ENCODE data around the gene RFX2.

RFX2 gene

DNA sequence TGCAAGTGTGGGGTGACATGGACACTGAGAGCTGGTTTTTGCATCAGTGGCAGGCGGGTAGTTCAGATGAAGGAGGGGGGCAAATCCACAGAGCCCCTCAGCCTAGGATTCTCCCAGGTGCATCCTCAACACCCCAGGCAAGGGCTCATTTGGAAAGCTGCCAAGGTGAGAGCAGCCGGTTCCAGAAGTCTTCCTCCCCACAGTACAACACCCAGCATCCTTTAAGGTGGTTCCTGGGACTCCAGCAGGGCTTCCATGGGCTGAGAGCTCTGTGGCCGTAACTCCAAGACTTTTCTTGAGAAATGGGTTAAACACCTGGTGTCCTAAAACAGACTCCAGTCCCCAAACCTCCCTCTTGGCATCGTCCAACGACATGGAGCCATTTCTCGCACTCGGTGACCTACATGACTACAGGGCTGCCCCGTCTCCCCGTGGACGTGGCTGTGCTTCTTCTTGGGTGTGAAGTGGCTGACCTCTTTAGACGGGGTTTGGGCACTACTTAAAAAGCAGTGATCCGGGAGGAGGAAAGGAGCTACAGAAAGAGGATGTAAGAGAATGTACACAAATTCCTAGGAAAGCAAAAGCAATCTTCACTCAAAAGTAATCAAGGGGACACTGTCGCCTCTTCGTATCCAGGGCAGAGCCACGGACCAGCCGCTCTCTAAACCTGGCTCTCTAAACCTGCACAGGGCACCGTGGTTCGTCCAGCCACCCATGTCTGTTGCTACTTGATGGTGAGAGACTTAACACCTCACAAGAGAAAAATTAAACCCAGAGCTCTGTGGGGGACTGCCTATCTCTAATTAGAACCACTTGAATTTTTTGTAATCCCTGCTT lies 157.9 kb downstream of the RFX2 start:
- no peak overlapping the region for H3K4me3 ChIP-seq (ENCODE audit: low read length)

DNA sequence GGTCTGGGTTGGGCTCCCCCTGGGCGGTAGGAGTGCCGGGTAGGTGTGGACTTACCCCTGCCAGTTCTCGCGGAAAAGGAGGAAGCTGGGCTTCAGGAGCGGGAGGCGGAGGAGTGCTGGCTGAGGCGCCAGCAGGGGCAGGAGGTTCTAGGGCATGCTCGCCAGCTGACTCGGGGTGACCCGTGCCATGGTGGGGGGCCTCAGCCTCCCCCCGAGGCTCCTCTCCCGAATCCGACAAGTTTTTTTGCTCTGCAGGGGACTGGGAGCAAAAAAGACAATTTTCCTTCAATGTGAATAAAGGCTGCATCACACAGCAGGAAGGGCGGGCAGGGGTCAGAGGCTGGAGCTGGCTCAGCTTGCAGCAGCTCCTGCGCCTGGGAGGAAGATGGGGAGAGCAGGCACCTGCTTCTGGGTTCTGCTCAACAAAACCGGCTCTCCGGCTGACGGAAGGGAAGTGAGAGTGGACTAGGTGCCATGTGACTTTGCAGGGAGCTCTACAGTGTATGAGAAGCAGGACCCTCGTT lies 158.9 kb downstream of the RFX2 start:
- peaks cover 50% of the 10 kb centered on the region for H3K4me1 ChIP-seq (ENCODE audit: control insufficient read depth, low read length)
- H3K9me2 ChIP-seq (replicated peaks; ENCODE audit: control insufficient read depth, low read length): no peaks in the 10 kb centered on the region

More for the DNA sequence above, 157.9 kb downstream of the RFX2 start:
- H3K9me3 ChIP-seq (ENCODE audit: control insufficient read depth, insufficient read depth, low read length): no peaks in the 10 kb centered on the region
- H3K9me2 ChIP-seq (replicated peaks; ENCODE audit: control insufficient read depth, low read length): no peaks in the 10 kb centered on the region
- H3K79me2 ChIP-seq (ENCODE audit: control insufficient read depth, low read length): peaks cover 100% of the 10 kb centered on the region
- H4K20me1 ChIP-seq (ENCODE audit: control insufficient read depth, insufficient read depth, low read depth, low read length): peaks cover 33% of the 10 kb centered on the region
- no peaks in the 10 kb centered on the region for H3F3A ChIP-seq (ENCODE audit: control insufficient read depth, insufficient read depth)
- peaks cover 57% of the 10 kb centered on the region for H3K4me1 ChIP-seq (ENCODE audit: control insufficient read depth, low read length)
- no peaks in the 10 kb centered on the region for H3K27me3 ChIP-seq (ENCODE audit: control insufficient read depth, low read length)
- peaks cover 49% of the 10 kb centered on the region for H3K36me3 ChIP-seq (ENCODE audit: control insufficient read depth, low read length)
- peak overlapping the region; percentile 10; the same call in 1 of the 2 replicates for H3K27ac ChIP-seq (ENCODE audit: low read depth, low read length)
- H3K4me2 ChIP-seq (ENCODE audit: low read length): 0 out of 2 replicates have a peak overlapping the region, but pooled peaks have one; percentile 1
- TF ChIP-seq, protein P1, sequence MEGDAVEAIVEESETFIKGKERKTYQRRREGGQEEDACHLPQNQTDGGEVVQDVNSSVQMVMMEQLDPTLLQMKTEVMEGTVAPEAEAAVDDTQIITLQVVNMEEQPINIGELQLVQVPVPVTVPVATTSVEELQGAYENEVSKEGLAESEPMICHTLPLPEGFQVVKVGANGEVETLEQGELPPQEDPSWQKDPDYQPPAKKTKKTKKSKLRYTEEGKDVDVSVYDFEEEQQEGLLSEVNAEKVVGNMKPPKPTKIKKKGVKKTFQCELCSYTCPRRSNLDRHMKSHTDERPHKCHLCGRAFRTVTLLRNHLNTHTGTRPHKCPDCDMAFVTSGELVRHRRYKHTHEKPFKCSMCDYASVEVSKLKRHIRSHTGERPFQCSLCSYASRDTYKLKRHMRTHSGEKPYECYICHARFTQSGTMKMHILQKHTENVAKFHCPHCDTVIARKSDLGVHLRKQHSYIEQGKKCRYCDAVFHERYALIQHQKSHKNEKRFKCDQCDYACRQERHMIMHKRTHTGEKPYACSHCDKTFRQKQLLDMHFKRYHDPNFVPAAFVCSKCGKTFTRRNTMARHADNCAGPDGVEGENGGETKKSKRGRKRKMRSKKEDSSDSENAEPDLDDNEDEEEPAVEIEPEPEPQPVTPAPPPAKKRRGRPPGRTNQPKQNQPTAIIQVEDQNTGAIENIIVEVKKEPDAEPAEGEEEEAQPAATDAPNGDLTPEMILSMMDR (IDR thresholded peaks at IDR 0.05; ENCODE audit: low read depth, low read length, poor library complexity, severe bottlenecking): no peak
- TF ChIP-seq EZH2phosphoT487 (IDR thresholded peaks at IDR 0.05; ENCODE audit: borderline replicate concordance, low read length): no peak

DNA sequence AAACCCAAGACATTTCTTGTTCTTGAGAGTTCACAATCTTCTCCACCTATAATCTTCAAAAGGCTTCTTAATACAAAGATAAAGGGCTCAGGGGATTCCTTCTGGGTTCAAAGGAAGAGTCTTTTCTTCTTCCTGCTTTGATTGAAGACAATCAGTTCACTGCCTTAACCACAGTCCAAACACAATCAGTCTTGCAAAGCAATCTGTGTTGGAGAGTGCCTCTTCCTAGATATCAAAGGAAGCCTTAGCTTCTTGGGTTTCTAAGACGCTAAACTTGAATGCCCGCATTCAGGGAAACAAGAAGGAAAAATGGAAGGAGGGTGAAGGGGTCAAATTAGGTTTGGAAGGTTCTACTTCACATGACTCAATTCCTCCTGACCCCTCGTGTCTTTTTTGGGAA lies 159.6 kb downstream of the RFX2 start:
- no peaks in the 10 kb centered on the region for H3K27me3 ChIP-seq (ENCODE audit: control insufficient read depth, low read length)
- TF ChIP-seq EZH2phosphoT487 (IDR thresholded peaks at IDR 0.05; ENCODE audit: borderline replicate concordance, low read length): no peak
- TF ChIP-seq, protein P1 (IDR thresholded peaks at IDR 0.05; ENCODE audit: low read depth, low read length, poor library complexity, severe bottlenecking): no peak
- no peak overlapping the region for H3K27ac ChIP-seq (ENCODE audit: low read depth, low read length)
- H3K79me2 ChIP-seq (ENCODE audit: control insufficient read depth, low read length): peaks cover 97% of the 10 kb centered on the region
- no peak overlapping the region for H3K4me3 ChIP-seq (ENCODE audit: low read length)
- no peaks in the 10 kb centered on the region for H3K9me3 ChIP-seq (ENCODE audit: control insufficient read depth, insufficient read depth, low read length)
- no peak overlapping the region for H3K4me2 ChIP-seq (ENCODE audit: low read length)
- peaks cover 50% of the 10 kb centered on the region for H3K36me3 ChIP-seq (ENCODE audit: control insufficient read depth, low read length)
- H4K20me1 ChIP-seq (ENCODE audit: control insufficient read depth, insufficient read depth, low read depth, low read length): peaks cover 28% of the 10 kb centered on the region
- H3K4me1 ChIP-seq (ENCODE audit: control insufficient read depth, low read length): peaks cover 43% of the 10 kb centered on the region
- no peaks in the 10 kb centered on the region for H3K9me2 ChIP-seq (replicated peaks; ENCODE audit: control insufficient read depth, low read length)
- no peaks in the 10 kb centered on the region for H3F3A ChIP-seq (ENCODE audit: control insufficient read depth, insufficient read depth)

More for the DNA sequence above, 158.9 kb downstream of the RFX2 start:
- Histone ChIP-seq H3F3A (ENCODE audit: control insufficient read depth, insufficient read depth) (no peaks in the 10 kb centered on the region), H3K4me2 (ENCODE audit: low read length) (no peak overlapping the region), H3K4me3 (ENCODE audit: low read length) (no peak overlapping the region), H3K27ac (ENCODE audit: low read depth, low read length) (no peak overlapping the region), H3K9me3 (ENCODE audit: control insufficient read depth, insufficient read depth, low read length) (no peaks in the 10 kb centered on the region), H3K79me2 (ENCODE audit: control insufficient read depth, low read length) (peaks cover 97% of the 10 kb centered on the region), H3K27me3 (ENCODE audit: control insufficient read depth, low read length) (no peaks in the 10 kb centered on the region), H4K20me1 (ENCODE audit: control insufficient read depth, insufficient read depth, low read depth, low read length) (peaks cover 28% of the 10 kb centered on the region), H3K36me3 (ENCODE audit: control insufficient read depth, low read length) (peaks cover 43% of the 10 kb centered on the region)
- TF ChIP-seq EZH2phosphoT487 (IDR thresholded peaks at IDR 0.05; ENCODE audit: borderline replicate concordance, low read length): no peak
- TF ChIP-seq, protein P1 (IDR thresholded peaks at IDR 0.05; ENCODE audit: low read depth, low read length, poor library complexity, severe bottlenecking): no peak

All from DOHH2 (cell line).